H1 (cell line): ENCODE results near the gene PPFIA2. TPM values are rescaled to one million over a fixed set of nuclear protein-coding genes. Genes with fewer than 3 reads are reported as not detected.

Source experiments
- KDM1A ChIP-seq: fragments of 200-600, 300-600 bp; sonication (generic); IDR thresholded peaks from 2 replicates; pipeline ENCODE4 v1.7.1; 2016; ENCODE audit warnings: mild to moderate bottlenecking, low read length, borderline replicate concordance
- SIN3A ChIP-seq, 2 experiments: IDR thresholded peaks in 1 of 2; conservative IDR thresholded peaks in 1 of 2; 2 replicates each; pipeline ENCODE4 v1.6.1; 2011 to 2012; ENCODE audit warnings: low read length in 2 of 2, improper control_type of control experiment in 1 of 2, low read depth in 1 of 2, mild to moderate bottlenecking in 1 of 2
- SP4 ChIP-seq: IDR thresholded peaks from 2 replicates; pipeline ENCODE4 v1.6.1; 2012; ENCODE audit warnings: low read length, inconsistent platforms
- SRF ChIP-seq: IDR thresholded peaks from 2 replicates; pipeline ENCODE4 v1.6.1; 2011; ENCODE audit warnings: mild to moderate bottlenecking, low read depth, low read length, moderate library complexity
- polyA plus RNA-seq, 7 experiments: library from polyadenylated mRNA; depleted of rRNA in 3 of 7; stranded (reverse) in 5 of 7; unstranded in 2 of 7; fragments of >200 nt in 5 of 7; fragments of 200-250 nt in 2 of 7; gene quantifications; 1 replicate in 5 of 7; 2 replicates in 1 of 7; 4 replicates in 1 of 7; pipeline versions ENCODE4 v1.2.1 to v1.2.3, GENCODE V29; 2011 to 2013; ENCODE audit warnings: missing spikeins in 2 of 7, mixed read lengths in 2 of 7
- total RNA-seq: library from RNA; stranded (reverse); fragmentation: NEBNext Ultra II Directional; extraction: Animal tissue kit (Norgen Biotek cat#: 25700); gene quantifications from 2 replicates; pipeline ENCODE4 v1.2.1, GENCODE V29; 2021
- TF ChIP-seq, protein P1 (sequence below): fragments of 300-600 bp; sonication (generic); IDR thresholded peaks from 2 replicates; pipeline ENCODE4 v1.7.1; 2012; ENCODE audit warnings: low read length, moderate library complexity, mild to moderate bottlenecking, inconsistent platforms; ENCODE audit not compliant: insufficient replicate concordance

PPFIA2 gene
- total and polyA plus RNA-seq, 2 of the 8 experiments (the other 6 are each of a cell fraction or from before 2014, with no cell fraction given) = 1.2 to 1.8 TPM

- TF ChIP-seq, protein P1, sequence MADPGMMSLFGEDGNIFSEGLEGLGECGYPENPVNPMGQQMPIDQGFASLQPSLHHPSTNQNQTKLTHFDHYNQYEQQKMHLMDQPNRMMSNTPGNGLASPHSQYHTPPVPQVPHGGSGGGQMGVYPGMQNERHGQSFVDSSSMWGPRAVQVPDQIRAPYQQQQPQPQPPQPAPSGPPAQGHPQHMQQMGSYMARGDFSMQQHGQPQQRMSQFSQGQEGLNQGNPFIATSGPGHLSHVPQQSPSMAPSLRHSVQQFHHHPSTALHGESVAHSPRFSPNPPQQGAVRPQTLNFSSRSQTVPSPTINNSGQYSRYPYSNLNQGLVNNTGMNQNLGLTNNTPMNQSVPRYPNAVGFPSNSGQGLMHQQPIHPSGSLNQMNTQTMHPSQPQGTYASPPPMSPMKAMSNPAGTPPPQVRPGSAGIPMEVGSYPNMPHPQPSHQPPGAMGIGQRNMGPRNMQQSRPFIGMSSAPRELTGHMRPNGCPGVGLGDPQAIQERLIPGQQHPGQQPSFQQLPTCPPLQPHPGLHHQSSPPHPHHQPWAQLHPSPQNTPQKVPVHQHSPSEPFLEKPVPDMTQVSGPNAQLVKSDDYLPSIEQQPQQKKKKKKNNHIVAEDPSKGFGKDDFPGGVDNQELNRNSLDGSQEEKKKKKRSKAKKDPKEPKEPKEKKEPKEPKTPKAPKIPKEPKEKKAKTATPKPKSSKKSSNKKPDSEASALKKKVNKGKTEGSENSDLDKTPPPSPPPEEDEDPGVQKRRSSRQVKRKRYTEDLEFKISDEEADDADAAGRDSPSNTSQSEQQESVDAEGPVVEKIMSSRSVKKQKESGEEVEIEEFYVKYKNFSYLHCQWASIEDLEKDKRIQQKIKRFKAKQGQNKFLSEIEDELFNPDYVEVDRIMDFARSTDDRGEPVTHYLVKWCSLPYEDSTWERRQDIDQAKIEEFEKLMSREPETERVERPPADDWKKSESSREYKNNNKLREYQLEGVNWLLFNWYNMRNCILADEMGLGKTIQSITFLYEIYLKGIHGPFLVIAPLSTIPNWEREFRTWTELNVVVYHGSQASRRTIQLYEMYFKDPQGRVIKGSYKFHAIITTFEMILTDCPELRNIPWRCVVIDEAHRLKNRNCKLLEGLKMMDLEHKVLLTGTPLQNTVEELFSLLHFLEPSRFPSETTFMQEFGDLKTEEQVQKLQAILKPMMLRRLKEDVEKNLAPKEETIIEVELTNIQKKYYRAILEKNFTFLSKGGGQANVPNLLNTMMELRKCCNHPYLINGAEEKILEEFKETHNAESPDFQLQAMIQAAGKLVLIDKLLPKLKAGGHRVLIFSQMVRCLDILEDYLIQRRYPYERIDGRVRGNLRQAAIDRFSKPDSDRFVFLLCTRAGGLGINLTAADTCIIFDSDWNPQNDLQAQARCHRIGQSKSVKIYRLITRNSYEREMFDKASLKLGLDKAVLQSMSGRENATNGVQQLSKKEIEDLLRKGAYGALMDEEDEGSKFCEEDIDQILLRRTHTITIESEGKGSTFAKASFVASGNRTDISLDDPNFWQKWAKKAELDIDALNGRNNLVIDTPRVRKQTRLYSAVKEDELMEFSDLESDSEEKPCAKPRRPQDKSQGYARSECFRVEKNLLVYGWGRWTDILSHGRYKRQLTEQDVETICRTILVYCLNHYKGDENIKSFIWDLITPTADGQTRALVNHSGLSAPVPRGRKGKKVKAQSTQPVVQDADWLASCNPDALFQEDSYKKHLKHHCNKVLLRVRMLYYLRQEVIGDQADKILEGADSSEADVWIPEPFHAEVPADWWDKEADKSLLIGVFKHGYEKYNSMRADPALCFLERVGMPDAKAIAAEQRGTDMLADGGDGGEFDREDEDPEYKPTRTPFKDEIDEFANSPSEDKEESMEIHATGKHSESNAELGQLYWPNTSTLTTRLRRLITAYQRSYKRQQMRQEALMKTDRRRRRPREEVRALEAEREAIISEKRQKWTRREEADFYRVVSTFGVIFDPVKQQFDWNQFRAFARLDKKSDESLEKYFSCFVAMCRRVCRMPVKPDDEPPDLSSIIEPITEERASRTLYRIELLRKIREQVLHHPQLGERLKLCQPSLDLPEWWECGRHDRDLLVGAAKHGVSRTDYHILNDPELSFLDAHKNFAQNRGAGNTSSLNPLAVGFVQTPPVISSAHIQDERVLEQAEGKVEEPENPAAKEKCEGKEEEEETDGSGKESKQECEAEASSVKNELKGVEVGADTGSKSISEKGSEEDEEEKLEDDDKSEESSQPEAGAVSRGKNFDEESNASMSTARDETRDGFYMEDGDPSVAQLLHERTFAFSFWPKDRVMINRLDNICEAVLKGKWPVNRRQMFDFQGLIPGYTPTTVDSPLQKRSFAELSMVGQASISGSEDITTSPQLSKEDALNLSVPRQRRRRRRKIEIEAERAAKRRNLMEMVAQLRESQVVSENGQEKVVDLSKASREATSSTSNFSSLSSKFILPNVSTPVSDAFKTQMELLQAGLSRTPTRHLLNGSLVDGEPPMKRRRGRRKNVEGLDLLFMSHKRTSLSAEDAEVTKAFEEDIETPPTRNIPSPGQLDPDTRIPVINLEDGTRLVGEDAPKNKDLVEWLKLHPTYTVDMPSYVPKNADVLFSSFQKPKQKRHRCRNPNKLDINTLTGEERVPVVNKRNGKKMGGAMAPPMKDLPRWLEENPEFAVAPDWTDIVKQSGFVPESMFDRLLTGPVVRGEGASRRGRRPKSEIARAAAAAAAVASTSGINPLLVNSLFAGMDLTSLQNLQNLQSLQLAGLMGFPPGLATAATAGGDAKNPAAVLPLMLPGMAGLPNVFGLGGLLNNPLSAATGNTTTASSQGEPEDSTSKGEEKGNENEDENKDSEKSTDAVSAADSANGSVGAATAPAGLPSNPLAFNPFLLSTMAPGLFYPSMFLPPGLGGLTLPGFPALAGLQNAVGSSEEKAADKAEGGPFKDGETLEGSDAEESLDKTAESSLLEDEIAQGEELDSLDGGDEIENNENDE = no peak
- TF ChIP-seq SP4 = no peak
- TF ChIP-seq SRF = no peak
- TF ChIP-seq SIN3A (conservative IDR thresholded peaks at IDR 0.05 in 1 of 2, IDR thresholded peaks at IDR 0.05 in 1 of 2; ENCODE audit: low read depth in 1 of 2, low read length in 2 of 2) = no peak
- no peak for TF ChIP-seq KDM1A
- TF ChIP-seq, all 59 proteins: peak for 0
Measured at GRCh38 chr12:81517296-81517695, 241.9 kb downstream of the PPFIA2 start (continued).
